Measurements from ENCODE around the gene NXPE4.

NXPE4 gene

DNA sequence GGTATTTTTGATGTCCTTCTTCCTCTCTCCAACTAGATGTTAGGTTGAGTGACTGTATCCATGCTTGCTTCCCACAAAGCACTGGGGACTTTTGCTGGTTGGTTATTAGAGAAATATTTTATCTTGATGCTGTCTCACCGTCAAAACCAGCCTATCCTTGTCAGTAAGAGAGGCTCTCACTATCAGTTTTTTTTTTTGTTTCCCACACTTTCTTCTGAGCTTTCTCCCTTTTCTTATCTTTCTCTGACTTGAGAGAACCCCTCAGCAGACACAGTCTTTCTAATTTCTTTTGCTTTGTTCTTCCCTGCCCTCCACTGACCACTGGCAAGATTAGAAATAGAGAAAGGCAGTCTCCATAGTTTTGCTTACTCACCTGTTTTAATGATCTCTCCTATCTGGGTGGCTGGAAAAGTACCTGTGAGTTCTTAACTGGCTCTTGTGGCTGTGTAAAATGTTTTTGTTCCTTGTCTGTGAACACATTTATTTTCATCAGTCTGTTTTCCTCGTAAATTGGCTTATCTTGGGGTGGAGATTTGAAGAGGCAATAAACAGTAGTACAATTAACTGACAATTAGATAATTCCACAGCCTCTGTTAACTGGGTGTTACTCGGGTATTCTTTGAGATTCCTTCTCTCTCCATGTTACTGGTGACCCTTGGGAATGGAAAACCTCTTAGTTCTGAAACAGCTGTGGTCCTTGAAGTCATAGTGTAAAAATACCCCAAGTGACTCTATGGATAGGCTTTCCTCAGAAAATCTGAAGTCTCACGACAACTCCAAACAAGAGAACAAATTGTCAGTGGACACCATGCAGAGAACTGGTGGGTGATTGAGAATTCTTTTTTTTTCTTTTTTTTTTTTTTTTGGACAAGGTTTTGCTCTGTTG is 35.9 kb downstream of the NXPE4 start, which contains the start of gene NXPE1:
Gene NXPE1 (minus strand): TSS at position 457 of the 886 bp plus-strand sequence. CDS start 8,680 bp downstream, outside the sequence.
- H3K4me3 ChIP-seq (replicated peaks; ENCODE audit: low read depth, low read length), result no peak within 1 kb of the TSS
- TF ChIP-seq, protein P1, sequence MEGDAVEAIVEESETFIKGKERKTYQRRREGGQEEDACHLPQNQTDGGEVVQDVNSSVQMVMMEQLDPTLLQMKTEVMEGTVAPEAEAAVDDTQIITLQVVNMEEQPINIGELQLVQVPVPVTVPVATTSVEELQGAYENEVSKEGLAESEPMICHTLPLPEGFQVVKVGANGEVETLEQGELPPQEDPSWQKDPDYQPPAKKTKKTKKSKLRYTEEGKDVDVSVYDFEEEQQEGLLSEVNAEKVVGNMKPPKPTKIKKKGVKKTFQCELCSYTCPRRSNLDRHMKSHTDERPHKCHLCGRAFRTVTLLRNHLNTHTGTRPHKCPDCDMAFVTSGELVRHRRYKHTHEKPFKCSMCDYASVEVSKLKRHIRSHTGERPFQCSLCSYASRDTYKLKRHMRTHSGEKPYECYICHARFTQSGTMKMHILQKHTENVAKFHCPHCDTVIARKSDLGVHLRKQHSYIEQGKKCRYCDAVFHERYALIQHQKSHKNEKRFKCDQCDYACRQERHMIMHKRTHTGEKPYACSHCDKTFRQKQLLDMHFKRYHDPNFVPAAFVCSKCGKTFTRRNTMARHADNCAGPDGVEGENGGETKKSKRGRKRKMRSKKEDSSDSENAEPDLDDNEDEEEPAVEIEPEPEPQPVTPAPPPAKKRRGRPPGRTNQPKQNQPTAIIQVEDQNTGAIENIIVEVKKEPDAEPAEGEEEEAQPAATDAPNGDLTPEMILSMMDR (IDR thresholded peaks at IDR 0.05; ENCODE audit: low read depth, low read length, missing control alignments), result no peak
- DNase-seq (ENCODE audit: extremely low read depth, low read depth), result no peak

DNA sequence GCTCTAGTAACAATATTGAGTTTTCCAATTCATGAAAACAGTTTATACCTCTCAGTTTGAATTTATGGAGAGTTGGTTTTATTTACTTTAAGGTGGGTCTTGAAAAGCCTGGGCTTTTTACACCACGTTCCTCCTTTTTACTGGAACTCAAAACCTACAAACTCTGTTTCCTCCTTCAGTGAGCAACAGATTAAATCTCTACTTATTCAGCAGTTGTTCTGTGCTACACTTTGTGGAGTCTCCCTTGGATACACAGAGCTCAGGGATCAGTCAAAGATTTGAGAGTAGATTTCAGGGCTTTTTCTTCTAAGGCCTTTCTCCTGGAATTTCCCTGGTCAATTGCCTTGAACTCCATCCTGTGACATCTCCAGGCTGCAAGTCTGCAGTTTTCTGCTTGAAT is 39.5 kb downstream of the NXPE4 start:
- DNase-seq (ENCODE audit: extremely low read depth, low read depth), result no peak
- H3K4me3 ChIP-seq (replicated peaks; ENCODE audit: low read depth, low read length), result no peak overlapping the region
- TF ChIP-seq, protein P1 (IDR thresholded peaks at IDR 0.05; ENCODE audit: low read depth, low read length, missing control alignments), result no peak

DNA sequence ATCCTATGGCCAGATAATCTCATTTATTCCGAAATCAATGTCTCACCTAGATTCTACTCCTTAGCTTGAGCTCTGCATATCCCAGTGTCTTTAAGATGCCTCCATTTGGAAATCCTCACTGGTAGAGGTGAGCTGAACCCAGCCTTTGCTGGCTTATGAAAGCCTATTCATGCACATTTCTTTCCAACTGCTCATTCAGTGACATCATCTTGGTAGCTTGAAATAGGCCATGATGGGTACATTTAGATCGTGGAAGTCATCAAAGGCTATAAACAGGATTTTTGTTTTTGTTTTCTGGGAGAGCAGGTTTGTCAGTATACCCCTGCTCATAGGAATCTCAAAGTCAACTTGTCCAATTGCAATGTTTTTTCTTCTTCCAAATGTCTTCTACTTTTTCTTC is 41.9 kb downstream of the NXPE4 start:
- DNase-seq (ENCODE audit: extremely low read depth, low read depth), result no peak
- H3K4me3 ChIP-seq (replicated peaks; ENCODE audit: low read depth, low read length), result no peak overlapping the region
- TF ChIP-seq, protein P1 (IDR thresholded peaks at IDR 0.05; ENCODE audit: low read depth, low read length, missing control alignments), result no peak

- TF ChIP-seq, protein P1 (IDR thresholded peaks at IDR 0.05; ENCODE audit: low read depth, low read length, missing control alignments), result no peak
- no peak overlapping the region for H3K4me3 ChIP-seq (replicated peaks; ENCODE audit: low read depth, low read length)
- DNase-seq (ENCODE audit: extremely low read depth, low read depth), result no peak
Observed at GRCh38 chr11:114551060-114551459, 44.5 kb downstream of the NXPE4 start.

DNA sequence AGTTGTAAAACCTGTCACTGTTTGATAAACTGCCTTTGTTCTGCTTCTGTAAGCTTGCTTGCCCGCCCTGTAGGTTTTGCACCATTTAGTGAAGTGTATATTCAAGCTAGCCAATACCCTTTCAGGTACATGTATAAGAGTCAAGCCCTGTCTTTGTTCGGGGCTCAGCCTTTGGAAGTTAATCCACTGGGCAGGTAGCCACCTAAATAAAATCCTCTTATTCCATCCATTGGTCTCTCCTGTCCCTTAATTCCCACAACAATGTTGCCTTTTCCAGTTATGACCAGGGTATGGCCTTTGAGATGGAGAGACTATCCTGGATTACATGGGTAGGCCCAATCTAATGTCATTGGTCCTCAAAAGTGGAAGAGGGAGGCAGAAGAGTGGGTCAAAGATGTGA is 69.9 kb downstream of the NXPE4 start:
- TF ChIP-seq, protein P1 (IDR thresholded peaks at IDR 0.05; ENCODE audit: low read depth, low read length, missing control alignments), result no peak
- DNase-seq (ENCODE audit: extremely low read depth, low read depth), result no peak
- H3K4me3 ChIP-seq (replicated peaks; ENCODE audit: low read depth, low read length), result no peak overlapping the region

GRCh38 chr11:114524122-114524521 is 71.5 kb downstream of the NXPE4 start:
- no peak overlapping the region for H3K4me3 ChIP-seq (replicated peaks; ENCODE audit: low read depth, low read length)
- DNase-seq (ENCODE audit: extremely low read depth, low read depth), result no peak
- TF ChIP-seq, protein P1 (IDR thresholded peaks at IDR 0.05; ENCODE audit: low read depth, low read length, missing control alignments), result no peak
